HEK293 (cell line): ENCODE results near the gene OR6X1.

Experiments
- ZNF140 ChIP-seq: fragments of 450-650 bp; formaldehyde crosslinking; IDR thresholded peaks from 2 replicates; pipeline ENCODE4 v1.5.1; 2016; ENCODE audit warnings: missing biosample characterization, missing genetic modification characterization
- ZNF391 ChIP-seq: fragments of 450-650 bp; formaldehyde crosslinking; IDR thresholded peaks from 2 replicates; pipeline ENCODE4 v1.5.1; 2016; ENCODE audit warnings: low read depth, missing biosample characterization, missing genetic modification characterization, borderline replicate concordance
- ZNF561 ChIP-seq: fragments of 450-650 bp; IDR thresholded peaks from 2 replicates; pipeline ENCODE4 v1.5.1; 2018; ENCODE audit warnings: missing biosample characterization, missing genetic modification characterization, borderline replicate concordance
- ZNF585B ChIP-seq: fragments of 450-650 bp; formaldehyde crosslinking; IDR thresholded peaks from 2 replicates; pipeline ENCODE4 v1.5.1; 2016; ENCODE audit warnings: missing biosample characterization, missing genetic modification characterization
- TF ChIP-seq, protein P1 (sequence below): fragments of 450-650 bp; formaldehyde crosslinking; IDR thresholded peaks from 2 replicates; pipeline ENCODE4 v1.5.1; 2016; ENCODE audit warnings: missing biosample characterization, missing genetic modification characterization

DNA sequence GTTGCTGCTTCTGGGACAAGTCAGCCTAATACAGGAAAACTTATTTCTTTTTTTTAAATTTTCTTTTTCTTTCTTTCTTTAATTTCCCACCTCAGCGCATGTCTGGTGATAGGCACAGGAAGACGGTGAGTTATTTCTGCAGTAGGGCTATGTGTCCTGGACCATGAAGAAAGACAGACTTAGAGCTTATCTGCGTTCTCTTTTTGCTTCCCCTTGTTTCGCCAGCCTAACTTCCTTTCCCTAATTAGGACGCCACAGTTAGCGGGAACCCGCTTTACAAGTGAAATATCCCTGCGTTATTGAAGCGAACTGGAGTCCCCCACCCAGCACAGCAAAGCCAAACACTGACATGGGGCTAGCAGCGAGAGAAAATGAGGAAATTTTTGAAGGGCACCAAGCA, 43.2 kb upstream of the OR6X1 start:
- TF ChIP-seq ZNF140 (tag by site-specific recombination) (no peak), ZNF391 (tag by site-specific recombination) (no peak), ZNF561 (no peak), ZNF585B (no peak)
- TF ChIP-seq, protein P1, sequence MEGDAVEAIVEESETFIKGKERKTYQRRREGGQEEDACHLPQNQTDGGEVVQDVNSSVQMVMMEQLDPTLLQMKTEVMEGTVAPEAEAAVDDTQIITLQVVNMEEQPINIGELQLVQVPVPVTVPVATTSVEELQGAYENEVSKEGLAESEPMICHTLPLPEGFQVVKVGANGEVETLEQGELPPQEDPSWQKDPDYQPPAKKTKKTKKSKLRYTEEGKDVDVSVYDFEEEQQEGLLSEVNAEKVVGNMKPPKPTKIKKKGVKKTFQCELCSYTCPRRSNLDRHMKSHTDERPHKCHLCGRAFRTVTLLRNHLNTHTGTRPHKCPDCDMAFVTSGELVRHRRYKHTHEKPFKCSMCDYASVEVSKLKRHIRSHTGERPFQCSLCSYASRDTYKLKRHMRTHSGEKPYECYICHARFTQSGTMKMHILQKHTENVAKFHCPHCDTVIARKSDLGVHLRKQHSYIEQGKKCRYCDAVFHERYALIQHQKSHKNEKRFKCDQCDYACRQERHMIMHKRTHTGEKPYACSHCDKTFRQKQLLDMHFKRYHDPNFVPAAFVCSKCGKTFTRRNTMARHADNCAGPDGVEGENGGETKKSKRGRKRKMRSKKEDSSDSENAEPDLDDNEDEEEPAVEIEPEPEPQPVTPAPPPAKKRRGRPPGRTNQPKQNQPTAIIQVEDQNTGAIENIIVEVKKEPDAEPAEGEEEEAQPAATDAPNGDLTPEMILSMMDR (tag by site-specific recombination) = no peak
